GM12873 (cell line): ENCODE data around the gene C11orf98.
A peak's percentile ranks its signal among the peaks of the same experiment; 100 is the strongest.

Source experiments
- CTCF ChIP-seq: IDR thresholded peaks from 2 replicates; pipeline ENCODE4 v1.5.1; 2012; ENCODE audit warnings: low read depth, mild to moderate bottlenecking, moderate library complexity, low read length, control low read depth; ENCODE audit not compliant: insufficient read depth; ENCODE audit errors: missing control alignments

C11orf98 gene

GRCh38 chr11:62708392-62708791 is 43.4 kb upstream of the C11orf98 start:
- no peak for TF ChIP-seq CTCF

GRCh38 chr11:62707277-62707861 is 42.4 kb upstream of the C11orf98 start, which contains the start of the genes BSCL2 and GNG3:
Gene BSCL2 (minus strand): TSS chr11:62707424. CDS start chr11:62707195, 229 bp downstream.
Gene GNG3 (plus strand): TSS chr11:62707676. CDS start chr11:62708296, 620 bp downstream.
- no peak for TF ChIP-seq CTCF

- no peak for TF ChIP-seq CTCF
Measured at GRCh38 chr11:62706850-62707247, 41.8 kb upstream of the C11orf98 start.

DNA sequence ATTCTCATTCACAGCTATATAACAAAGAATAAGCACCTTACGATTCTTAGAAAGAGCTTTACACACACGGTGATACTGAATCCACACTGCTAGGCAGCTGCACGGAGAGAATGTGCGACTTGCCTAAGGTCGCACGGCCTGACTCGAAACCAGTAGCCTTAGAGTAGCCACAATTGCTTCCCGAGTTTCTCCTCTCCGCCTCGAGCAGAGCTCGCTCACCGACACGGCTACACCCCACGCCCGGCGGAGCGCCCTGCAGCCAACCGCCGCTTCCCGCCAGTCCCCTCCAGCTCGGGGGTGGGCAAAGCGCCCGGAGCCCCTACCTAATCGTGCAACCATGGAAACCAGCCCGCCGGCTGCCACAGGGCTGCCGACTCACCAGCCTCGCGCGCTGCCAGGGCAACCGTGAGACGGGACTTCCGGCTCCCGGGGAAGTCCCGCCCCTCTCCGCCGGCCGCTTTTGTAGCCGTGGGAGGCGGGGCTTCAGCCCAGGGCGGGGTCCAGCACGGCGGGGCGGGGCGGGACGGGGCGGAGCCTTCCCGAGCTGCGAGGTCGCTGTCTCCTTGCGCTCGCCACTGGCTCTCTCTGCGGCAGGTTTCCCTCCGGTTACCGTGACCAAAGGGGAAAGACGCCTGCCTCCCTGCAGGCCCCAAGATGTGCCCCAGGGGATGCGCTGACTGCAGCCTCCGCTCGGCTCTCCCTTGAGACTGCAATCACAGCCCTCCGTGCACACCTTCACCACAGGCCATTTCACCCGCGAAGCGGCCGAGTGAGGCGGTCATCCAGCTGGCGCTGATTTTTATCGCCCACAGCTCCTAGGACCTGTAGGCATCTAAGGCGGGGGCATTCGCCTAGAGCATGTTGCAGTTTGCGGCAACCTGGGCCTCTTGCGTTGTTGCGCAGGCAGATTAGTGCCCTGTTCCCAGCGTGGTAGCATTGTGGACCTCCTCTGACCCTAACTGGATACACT is 41.2 kb upstream of the C11orf98 start:
- TF ChIP-seq CTCF: no peak

GRCh38 chr11:62705413-62705812 is 40.4 kb upstream of the C11orf98 start:
- no peak for TF ChIP-seq CTCF

DNA sequence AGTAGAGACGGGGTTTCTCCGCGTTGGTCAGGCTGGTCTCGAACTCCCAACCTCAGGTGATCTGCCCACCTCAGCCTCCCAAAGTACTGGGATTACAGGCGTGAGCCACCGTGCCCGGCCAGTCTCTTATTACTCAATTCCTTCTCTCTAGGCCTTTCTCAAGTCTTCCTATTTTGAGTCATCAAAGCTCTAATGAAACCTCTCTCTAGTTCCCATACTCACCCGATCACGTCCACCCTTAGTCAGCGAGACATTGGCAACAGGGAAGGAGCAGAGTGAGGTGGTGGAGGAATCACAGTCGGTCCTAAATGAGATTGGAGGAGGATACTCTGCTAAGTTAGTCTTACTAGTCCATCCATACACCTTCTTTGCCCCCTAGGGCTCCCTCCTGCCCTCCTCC is 37.2 kb upstream of the C11orf98 start:
- no peak for TF ChIP-seq CTCF

GRCh38 chr11:62694455-62695167 is 29.6 kb upstream of the C11orf98 start:
- TF ChIP-seq CTCF: peak; percentile 87
